ENCODE measurements around the gene RALGPS1. TPM values are rescaled to one million over a fixed set of nuclear protein-coding genes. Genes with fewer than 3 reads are reported as not detected.

Gene RALGPS1
- total and polyA plus RNA-seq, 4 donors = 34.4 to 80.9 (median 73.2) TPM

- Histone ChIP-seq H3K27ac (ENCODE audit: low read depth, low read length) (no peak overlapping the region), H3K9me3 (ENCODE audit: control insufficient read depth, insufficient read depth, low read length) (no peaks in the 10 kb centered on the region), H3K4me3 (ENCODE audit: low read depth, low read length) (no peak overlapping the region), H3K27me3 (ENCODE audit: control insufficient read depth, insufficient read depth, low read length) (no peaks in the 10 kb centered on the region), H3K36me3 (ENCODE audit: control insufficient read depth, insufficient read depth, low read length) (peaks cover 19% of the 10 kb centered on the region), H3K4me1 (ENCODE audit: control insufficient read depth, insufficient read depth, low read length) (peaks cover 13% of the 10 kb centered on the region)
- DNase-seq (ENCODE audit: low read depth in 4 of 6, low spot score in 6 of 6) = no peak
- WGBS (ENCODE audit: insufficient coverage) = 83% methylated on average over 2 of the region's 4 CpGs
Measured at GRCh38 chr9:127188396-127188795, 273.8 kb downstream of the RALGPS1 start.

GRCh38 chr9:127189628-127190027 is 275.0 kb downstream of the RALGPS1 start:
- no peak overlapping the region for H3K27ac ChIP-seq (ENCODE audit: low read depth, low read length)
- no peaks in the 10 kb centered on the region for H3K9me3 ChIP-seq (ENCODE audit: control insufficient read depth, insufficient read depth, low read length)
- no peak overlapping the region for H3K4me3 ChIP-seq (ENCODE audit: low read depth, low read length)
- H3K4me1 ChIP-seq (ENCODE audit: control insufficient read depth, insufficient read depth, low read length) = peaks cover 13% of the 10 kb centered on the region
- H3K27me3 ChIP-seq (ENCODE audit: control insufficient read depth, insufficient read depth, low read length) = no peaks in the 10 kb centered on the region
- WGBS (ENCODE audit: insufficient coverage) = 93% methylated on average over 3 of the region's 5 CpGs
- no peak for DNase-seq (ENCODE audit: low read depth in 4 of 6, low spot score in 6 of 6)
- H3K36me3 ChIP-seq (ENCODE audit: control insufficient read depth, insufficient read depth, low read length) = peaks cover 12% of the 10 kb centered on the region

- H3K36me3 ChIP-seq (ENCODE audit: control insufficient read depth, insufficient read depth, low read length) = peaks cover 33% of the 10 kb centered on the region
- H3K27me3 ChIP-seq (ENCODE audit: control insufficient read depth, insufficient read depth, low read length) = no peaks in the 10 kb centered on the region
- H3K27ac ChIP-seq (ENCODE audit: low read depth, low read length) = no peak overlapping the region
- H3K9me3 ChIP-seq (ENCODE audit: control insufficient read depth, insufficient read depth, low read length) = no peaks in the 10 kb centered on the region
- WGBS (ENCODE audit: insufficient coverage) = 87% methylated on average over 3 of the region's 3 CpGs
- no peak for DNase-seq (ENCODE audit: low read depth in 4 of 6, low spot score in 6 of 6)
- no peaks in the 10 kb centered on the region for H3K4me1 ChIP-seq (ENCODE audit: control insufficient read depth, insufficient read depth, low read length)
- no peak overlapping the region for H3K4me3 ChIP-seq (ENCODE audit: low read depth, low read length)
Measured at GRCh38 chr9:127192744-127193143, 278.2 kb downstream of the RALGPS1 start.

GRCh38 chr9:127193483-127193882 is 278.9 kb downstream of the RALGPS1 start:
- WGBS (ENCODE audit: insufficient coverage) = 100% methylated on average over 1 of the region's 1 CpG
- H3K9me3 ChIP-seq (ENCODE audit: control insufficient read depth, insufficient read depth, low read length) = no peaks in the 10 kb centered on the region
- no peak for DNase-seq (ENCODE audit: low read depth in 4 of 6, low spot score in 6 of 6)
- H3K27me3 ChIP-seq (ENCODE audit: control insufficient read depth, insufficient read depth, low read length) = no peaks in the 10 kb centered on the region
- H3K4me3 ChIP-seq (ENCODE audit: low read depth, low read length) = no peak overlapping the region
- H3K4me1 ChIP-seq (ENCODE audit: control insufficient read depth, insufficient read depth, low read length) = peaks cover 1% of the 10 kb centered on the region
- H3K36me3 ChIP-seq (ENCODE audit: control insufficient read depth, insufficient read depth, low read length) = peaks cover 34% of the 10 kb centered on the region
- no peak overlapping the region for H3K27ac ChIP-seq (ENCODE audit: low read depth, low read length)

- H3K27me3 ChIP-seq (ENCODE audit: control insufficient read depth, insufficient read depth, low read length) = no peaks in the 10 kb centered on the region
- WGBS (ENCODE audit: insufficient coverage) = 90% methylated on average over 12 of the region's 12 CpGs
Measured at GRCh38 chr9:127194881-127195713, 280.5 kb downstream of the RALGPS1 start.

GRCh38 chr9:127195976-127196825 is 281.6 kb downstream of the RALGPS1 start:
- Histone ChIP-seq H3K27me3 (ENCODE audit: control insufficient read depth, insufficient read depth, low read length) (no peaks in the 10 kb centered on the region), H3K4me1 (ENCODE audit: control insufficient read depth, insufficient read depth, low read length) (peaks cover 15% of the 10 kb centered on the region), H3K9me3 (ENCODE audit: control insufficient read depth, insufficient read depth, low read length) (no peaks in the 10 kb centered on the region), H3K36me3 (ENCODE audit: control insufficient read depth, insufficient read depth, low read length) (peaks cover 55% of the 10 kb centered on the region), H3K27ac (ENCODE audit: low read depth, low read length) (no peak overlapping the region), H3K4me3 (ENCODE audit: low read depth, low read length) (no peak overlapping the region)
- no peak for DNase-seq (ENCODE audit: low read depth in 4 of 6, low spot score in 6 of 6)
- 95% methylated on average over 16 of the region's 19 CpGs for WGBS (ENCODE audit: insufficient coverage)

More at GRCh38 chr9:127194881-127195713, 280.5 kb downstream of the RALGPS1 start:
- Histone ChIP-seq H3K4me3 (ENCODE audit: low read depth, low read length) (no peak overlapping the region), H3K9me3 (ENCODE audit: control insufficient read depth, insufficient read depth, low read length) (no peaks in the 10 kb centered on the region), H3K4me1 (ENCODE audit: control insufficient read depth, insufficient read depth, low read length) (peaks cover 12% of the 10 kb centered on the region), H3K36me3 (ENCODE audit: control insufficient read depth, insufficient read depth, low read length) (peaks cover 46% of the 10 kb centered on the region), H3K27ac (ENCODE audit: low read depth, low read length) (no peak overlapping the region)
- DNase-seq (ENCODE audit: low read depth in 4 of 6, low spot score in 6 of 6) = no peak

- Histone ChIP-seq H3K4me1 (ENCODE audit: control insufficient read depth, insufficient read depth, low read length) (peaks cover 16% of the 10 kb centered on the region), H3K27me3 (ENCODE audit: control insufficient read depth, insufficient read depth, low read length) (no peaks in the 10 kb centered on the region), H3K4me3 (ENCODE audit: low read depth, low read length) (no peak overlapping the region), H3K36me3 (ENCODE audit: control insufficient read depth, insufficient read depth, low read length) (peaks cover 60% of the 10 kb centered on the region), H3K27ac (ENCODE audit: low read depth, low read length) (no peak overlapping the region), H3K9me3 (ENCODE audit: control insufficient read depth, insufficient read depth, low read length) (no peaks in the 10 kb centered on the region)
- WGBS (ENCODE audit: insufficient coverage) = 48% methylated on average over 3 of the region's 3 CpGs
- DNase-seq (ENCODE audit: low read depth in 4 of 6, low spot score in 6 of 6) = no peak
Measured at GRCh38 chr9:127196826-127197145, 282.2 kb downstream of the RALGPS1 start.

- H3K9me3 ChIP-seq (ENCODE audit: control insufficient read depth, insufficient read depth, low read length) = no peaks in the 10 kb centered on the region
- peaks cover 65% of the 10 kb centered on the region for H3K36me3 ChIP-seq (ENCODE audit: control insufficient read depth, insufficient read depth, low read length)
- no peaks in the 10 kb centered on the region for H3K27me3 ChIP-seq (ENCODE audit: control insufficient read depth, insufficient read depth, low read length)
- no peak for DNase-seq (ENCODE audit: low read depth in 4 of 6, low spot score in 6 of 6)
- WGBS (ENCODE audit: insufficient coverage) = 91% methylated on average over 13 of the region's 13 CpGs
- peaks cover 19% of the 10 kb centered on the region for H3K4me1 ChIP-seq (ENCODE audit: control insufficient read depth, insufficient read depth, low read length)
- H3K27ac ChIP-seq (ENCODE audit: low read depth, low read length) = no peak overlapping the region
- no peak overlapping the region for H3K4me3 ChIP-seq (ENCODE audit: low read depth, low read length)
Measured at GRCh38 chr9:127197186-127197860, 282.7 kb downstream of the RALGPS1 start.

GRCh38 chr9:127197861-127198430 is 283.4 kb downstream of the RALGPS1 start:
- H3K9me3 ChIP-seq (ENCODE audit: control insufficient read depth, insufficient read depth, low read length) = no peaks in the 10 kb centered on the region
- peaks cover 22% of the 10 kb centered on the region for H3K4me1 ChIP-seq (ENCODE audit: control insufficient read depth, insufficient read depth, low read length)
- DNase-seq (ENCODE audit: low read depth in 4 of 6, low spot score in 6 of 6) = no peak
- H3K4me3 ChIP-seq (ENCODE audit: low read depth, low read length) = no peak overlapping the region
- H3K27ac ChIP-seq (ENCODE audit: low read depth, low read length) = no peak overlapping the region
- H3K36me3 ChIP-seq (ENCODE audit: control insufficient read depth, insufficient read depth, low read length) = peaks cover 69% of the 10 kb centered on the region
- WGBS (ENCODE audit: insufficient coverage) = 78% methylated on average over 7 of the region's 8 CpGs
- H3K27me3 ChIP-seq (ENCODE audit: control insufficient read depth, insufficient read depth, low read length) = no peaks in the 10 kb centered on the region

Data from spinal cord (tissue), 10 donors.